ENCODE data around the gene MRPS27.
"Not testable (repeated sequence)": the region's sequence is repeated elsewhere in the genome, so short reads cannot be mapped to it uniquely, and the experiment has no call there.

MRPS27 gene

DNA sequence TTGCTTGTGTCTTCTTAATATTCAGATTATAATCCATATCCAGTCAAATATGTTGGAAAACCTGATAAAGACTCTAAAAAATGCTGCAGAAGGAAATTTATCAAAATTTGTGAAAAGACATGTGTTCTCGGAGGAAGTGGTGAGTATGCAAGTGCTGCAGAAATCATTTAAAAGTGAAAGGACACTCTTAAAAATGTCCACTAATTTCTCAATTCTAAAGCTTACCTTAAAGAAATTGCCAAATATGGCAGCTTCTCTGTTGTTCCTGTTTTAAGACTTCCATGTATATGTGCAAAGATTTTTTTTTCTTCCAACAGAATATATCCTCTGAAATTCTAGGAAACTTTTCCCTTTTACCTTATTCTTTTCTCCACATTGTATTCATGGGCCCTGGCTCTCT is 32.6 kb upstream of the MRPS27 start:
- Mint-ChIP-seq H3K4me1 (ENCODE audit: low read depth in 2 of 2) (no peaks in the 10 kb centered on the region), H3K27ac (no peak overlapping the region), H3K27me3 (no peaks in the 10 kb centered on the region), H3K4me3 (no peak overlapping the region), H3K36me3 (ENCODE audit: insufficient read depth) (peaks cover 3% of the 10 kb centered on the region), H3K9me3 (no peaks in the 10 kb centered on the region)
- DNase-seq (no peak), ATAC-seq (replicated peaks) (no peak)

GRCh38 chr5:72351376-72351775 is 31.3 kb upstream of the MRPS27 start:
- no peak for ATAC-seq (replicated peaks)
- Mint-ChIP-seq H3K27me3 (no peaks in the 10 kb centered on the region), H3K9me3 (no peaks in the 10 kb centered on the region), H3K27ac (no peak overlapping the region), H3K36me3 (ENCODE audit: insufficient read depth) (peaks cover 3% of the 10 kb centered on the region), H3K4me1 (ENCODE audit: low read depth in 2 of 2) (no peaks in the 10 kb centered on the region), H3K4me3 (no peak overlapping the region)
- DNase-seq = no peak

DNA sequence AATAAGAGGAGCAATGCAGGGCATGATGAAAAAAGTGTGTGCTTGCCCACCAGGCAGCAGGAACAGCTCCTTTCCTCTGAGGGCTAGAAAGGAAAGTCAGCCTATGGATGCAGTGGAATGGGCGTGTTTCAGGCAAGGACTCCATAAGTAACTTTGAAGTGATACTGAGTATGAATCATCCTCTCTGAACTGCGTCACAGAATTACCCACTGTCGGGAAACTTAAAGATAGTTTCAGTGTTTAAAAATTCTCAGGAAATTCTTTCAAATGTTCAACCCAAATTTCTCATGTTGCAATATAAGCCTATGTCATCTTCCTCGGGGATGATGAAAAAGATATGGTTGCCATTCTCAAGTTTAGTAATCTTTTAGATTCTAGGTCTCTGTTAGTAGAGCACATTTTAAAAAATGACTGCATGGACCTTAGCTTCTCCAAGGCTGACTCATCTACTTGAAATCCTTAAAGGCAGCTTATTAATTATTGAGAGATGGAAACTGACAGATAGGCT is 27.8 kb upstream of the MRPS27 start:
- H3K27ac Mint-ChIP-seq = no peak overlapping the region
- no peak for ATAC-seq (replicated peaks)

GRCh38 chr5:72346398-72346797 is 26.4 kb upstream of the MRPS27 start:
- no peaks in the 10 kb centered on the region for H3K4me1 Mint-ChIP-seq (ENCODE audit: low read depth in 2 of 2)
- H3K36me3 Mint-ChIP-seq (ENCODE audit: insufficient read depth) = peaks cover 8% of the 10 kb centered on the region
- no peak overlapping the region for H3K27ac Mint-ChIP-seq

More for the DNA sequence above, 27.8 kb upstream of the MRPS27 start:
- Mint-ChIP-seq H3K27me3 (no peaks in the 10 kb centered on the region), H3K4me1 (ENCODE audit: low read depth in 2 of 2) (no peaks in the 10 kb centered on the region), H3K4me3 (no peak overlapping the region), H3K36me3 (ENCODE audit: insufficient read depth) (peaks cover 8% of the 10 kb centered on the region), H3K9me3 (no peaks in the 10 kb centered on the region)
- DNase-seq = no peak

GRCh38 chr5:72338689-72339209 is 18.7 kb upstream of the MRPS27 start:
- peaks cover 39% of the 10 kb centered on the region for H3K36me3 Mint-ChIP-seq (ENCODE audit: insufficient read depth)
- no peak overlapping the region for H3K27ac Mint-ChIP-seq
- no peaks in the 10 kb centered on the region for H3K4me1 Mint-ChIP-seq (ENCODE audit: low read depth in 2 of 2)
- H3K9me3 Mint-ChIP-seq = no peaks in the 10 kb centered on the region
- ATAC-seq (replicated peaks) (no peak), DNase-seq (no peak)
- no peaks in the 10 kb centered on the region for H3K27me3 Mint-ChIP-seq
- H3K4me3 Mint-ChIP-seq = no peak overlapping the region

More at GRCh38 chr5:72346398-72346797, 26.4 kb upstream of the MRPS27 start:
- DNase-seq (no peak), ATAC-seq (replicated peaks) (no peak)
- no peak overlapping the region for H3K4me3 Mint-ChIP-seq
- H3K27me3 Mint-ChIP-seq = no peaks in the 10 kb centered on the region
- no peaks in the 10 kb centered on the region for H3K9me3 Mint-ChIP-seq

DNA sequence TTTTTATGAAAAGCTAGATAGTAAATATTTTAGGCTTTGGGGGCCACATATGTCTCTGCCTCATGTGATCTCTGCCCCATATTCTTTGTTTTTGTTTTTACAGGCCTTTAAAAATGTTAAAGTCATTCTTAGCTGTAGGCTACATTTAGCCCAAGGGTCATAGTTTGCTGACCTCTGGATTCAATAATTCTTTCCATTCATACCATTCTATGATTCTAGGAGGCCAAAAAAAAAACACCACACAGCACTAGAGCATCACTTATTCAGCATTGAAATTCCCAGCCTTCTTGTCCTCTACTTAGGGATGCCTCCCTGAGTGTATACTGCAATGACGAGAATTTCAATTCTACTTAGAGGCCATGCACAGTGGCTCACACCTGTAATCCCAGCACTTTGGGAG is 17.1 kb upstream of the MRPS27 start:
- ATAC-seq (replicated peaks) (no peak), DNase-seq (no peak)
- Mint-ChIP-seq H3K4me3 (no peak overlapping the region), H3K27ac (no peak overlapping the region), H3K4me1 (ENCODE audit: low read depth in 2 of 2) (no peaks in the 10 kb centered on the region), H3K27me3 (no peaks in the 10 kb centered on the region), H3K36me3 (ENCODE audit: insufficient read depth) (peaks cover 38% of the 10 kb centered on the region), H3K9me3 (no peaks in the 10 kb centered on the region)

GRCh38 chr5:72330712-72331111 is 10.7 kb upstream of the MRPS27 start:
- ATAC-seq (replicated peaks) (no peak), DNase-seq (no peak)
- Mint-ChIP-seq H3K4me1 (ENCODE audit: low read depth in 2 of 2) (no peaks in the 10 kb centered on the region), H3K36me3 (ENCODE audit: insufficient read depth) (peaks cover 30% of the 10 kb centered on the region), H3K4me3 (no peak overlapping the region), H3K27me3 (no peaks in the 10 kb centered on the region), H3K27ac (peak overlapping the region in 1 of 2 donors; percentile 52), H3K9me3 (no peaks in the 10 kb centered on the region)

DNA sequence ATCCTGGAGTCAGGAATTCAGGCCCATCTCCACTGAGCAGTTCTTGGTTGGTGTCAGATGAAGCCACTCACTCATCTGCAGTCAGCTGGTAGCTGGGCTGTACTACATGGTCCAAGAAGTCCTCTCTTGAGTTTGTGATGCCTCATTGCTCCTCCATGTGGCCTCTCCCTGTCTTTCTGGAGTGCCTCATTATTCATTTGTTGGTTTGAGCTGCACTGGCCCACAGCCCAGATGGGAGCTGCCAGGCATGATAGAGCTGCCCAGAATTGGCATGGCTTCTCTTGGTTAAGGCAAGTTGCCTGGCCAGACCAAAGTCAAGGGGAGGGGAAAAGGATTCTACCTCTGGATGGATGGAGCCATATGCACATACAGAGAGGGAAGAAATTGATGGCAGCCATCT is 8.1 kb upstream of the MRPS27 start:
- Mint-ChIP-seq H3K4me1 (ENCODE audit: low read depth in 2 of 2) (peaks cover 0 to 3% of the 10 kb centered on the region in 2 donors), H3K27ac (no peak overlapping the region), H3K4me3 (no peak overlapping the region), H3K9me3 (no peaks in the 10 kb centered on the region), H3K27me3 (no peaks in the 10 kb centered on the region), H3K36me3 (ENCODE audit: insufficient read depth) (peaks cover 33% of the 10 kb centered on the region)
- ATAC-seq (replicated peaks) (no peak), DNase-seq (no peak)

- peaks cover 0 to 3% of the 10 kb centered on the region in 2 donors for H3K4me1 Mint-ChIP-seq (ENCODE audit: low read depth in 2 of 2)
- H3K27me3 Mint-ChIP-seq = no peaks in the 10 kb centered on the region
- DNase-seq (no peak), ATAC-seq (replicated peaks) (no peak)
- H3K4me3 Mint-ChIP-seq = no peak overlapping the region
- H3K27ac Mint-ChIP-seq = no peak overlapping the region
- no peaks in the 10 kb centered on the region for H3K9me3 Mint-ChIP-seq
- H3K36me3 Mint-ChIP-seq (ENCODE audit: insufficient read depth) = peaks cover 33% of the 10 kb centered on the region
Measured at GRCh38 chr5:72326306-72326649, 6.2 kb upstream of the MRPS27 start.

- ATAC-seq (replicated peaks) (no peak), DNase-seq (no peak)
- H3K27me3 Mint-ChIP-seq = no peaks in the 10 kb centered on the region
Measured at GRCh38 chr5:72325566-72326305, 5.7 kb upstream of the MRPS27 start.

DNA sequence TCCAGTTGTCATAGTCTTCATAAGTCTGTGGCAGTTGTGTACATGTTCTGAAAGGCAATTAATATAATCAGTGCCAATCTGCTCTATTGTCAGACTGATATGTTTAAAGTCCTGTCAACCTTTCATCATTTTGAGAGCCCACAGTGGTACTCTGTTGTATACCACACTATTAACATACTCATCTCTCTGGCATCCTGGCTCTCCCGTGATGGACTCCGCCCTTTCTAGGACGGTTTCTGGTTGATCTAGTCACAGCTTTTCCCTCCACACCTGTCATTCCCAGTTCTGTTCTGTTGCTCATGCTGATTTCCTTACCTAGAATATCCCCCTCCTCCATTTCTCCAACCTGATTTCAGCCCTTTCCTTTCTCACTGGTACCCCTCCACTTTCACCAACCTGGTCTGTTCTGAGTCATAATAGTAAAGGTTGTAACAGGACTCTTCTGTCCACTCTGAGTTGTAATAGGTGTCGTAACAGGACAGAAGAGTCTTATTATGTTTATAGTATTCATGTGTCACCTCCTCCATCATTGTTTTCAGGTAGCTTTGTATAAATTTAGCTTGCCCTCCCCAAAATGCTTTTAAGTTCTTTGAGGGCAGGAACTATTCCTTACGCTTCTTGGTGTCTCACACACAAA is 4.3 kb upstream of the MRPS27 start:
- ATAC-seq (replicated peaks) = no peak
- Mint-ChIP-seq H3K27me3 (no peaks in the 10 kb centered on the region), H3K27ac (no peak overlapping the region), H3K4me1 (ENCODE audit: low read depth in 2 of 2) (peaks cover 4 to 9% of the 10 kb centered on the region in 2 donors), H3K4me3 (no peak overlapping the region), H3K36me3 (ENCODE audit: insufficient read depth) (peaks cover 37% of the 10 kb centered on the region), H3K9me3 (no peaks in the 10 kb centered on the region)
- no peak for DNase-seq

More at GRCh38 chr5:72325566-72326305, 5.7 kb upstream of the MRPS27 start:
- peaks cover 0 to 6% of the 10 kb centered on the region in 2 donors for H3K4me1 Mint-ChIP-seq (ENCODE audit: low read depth in 2 of 2)
- no peak overlapping the region for H3K4me3 Mint-ChIP-seq
- no peaks in the 10 kb centered on the region for H3K9me3 Mint-ChIP-seq
- peaks cover 38% of the 10 kb centered on the region for H3K36me3 Mint-ChIP-seq (ENCODE audit: insufficient read depth)
- no peak overlapping the region for H3K27ac Mint-ChIP-seq

DNA sequence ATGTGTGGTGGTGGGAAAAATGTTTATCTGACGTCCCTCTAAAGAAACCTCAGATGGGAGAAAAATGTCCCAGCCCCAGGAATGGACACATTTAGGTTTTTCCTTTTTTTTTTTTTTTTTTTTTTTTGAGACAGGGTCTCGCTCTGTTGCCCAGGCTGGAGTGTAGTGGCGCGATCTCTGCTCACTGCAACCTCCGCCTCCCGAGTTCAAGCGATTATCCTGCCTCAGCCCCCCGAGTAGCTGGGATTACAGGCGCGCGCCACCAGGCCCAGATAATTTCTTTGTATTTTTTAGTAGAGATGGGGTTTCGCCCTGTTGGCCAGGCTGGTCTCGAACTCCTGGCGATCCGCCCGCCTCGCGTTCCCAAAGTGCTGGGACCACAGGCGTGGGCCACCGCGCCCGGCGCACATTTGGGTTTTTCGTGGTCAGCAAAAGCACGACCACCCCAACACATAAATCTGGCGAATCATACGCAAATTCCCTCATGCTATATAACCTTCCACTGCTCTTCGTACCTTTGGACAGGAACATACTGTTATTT is 535 bp downstream of the MRPS27 start:
- peak overlapping the region; percentile 95 for H3K27ac Mint-ChIP-seq
- peaks cover 21 to 23% of the 10 kb centered on the region in 2 donors for H3K4me1 Mint-ChIP-seq (ENCODE audit: low read depth in 2 of 2)
- DNase-seq = peak in 2 of 3 experiments; percentile 1 to 10
- not testable (repeated sequence) for H3K9me3 Mint-ChIP-seq; H3K27me3 Mint-ChIP-seq; ATAC-seq (replicated peaks)
- peak overlapping the region; percentile 96 to 98 for H3K4me3 Mint-ChIP-seq
- H3K36me3 Mint-ChIP-seq (ENCODE audit: insufficient read depth) = peaks cover 25% of the 10 kb centered on the region

- Mint-ChIP-seq H3K4me3 (no peak overlapping the region), H3K4me1 (ENCODE audit: low read depth in 2 of 2) (peaks cover 12 to 20% of the 10 kb centered on the region in 2 donors), H3K36me3 (ENCODE audit: insufficient read depth) (peaks cover 35% of the 10 kb centered on the region), H3K27ac (no peak overlapping the region), H3K9me3 (no peaks in the 10 kb centered on the region), H3K27me3 (no peaks in the 10 kb centered on the region)
- ATAC-seq (replicated peaks) (no peak), DNase-seq (no peak)
Measured at GRCh38 chr5:72314571-72315172, 5.4 kb downstream of the MRPS27 start.
